GM12878 (cell line): ENCODE data around the gene GNG12. TPM values are rescaled to one million over a fixed set of nuclear protein-coding genes. Genes with fewer than 3 reads are reported as not detected.

Experiments used
- ATAC-seq: fragments of 200-7000 bp; cut with Tn5 transposase; 3 replicates; pipeline ENCODE4 v1.9.1; 2020; ENCODE audit warnings: mild to moderate bottlenecking, moderate library complexity
- BruUV-seq: library from RNA; stranded (reverse); fragments of 400-500 nt; replicated peaks from 2 replicates; lab custom pipeline; 2021; lab: Mats Ljungman, UMichigan
- CTCF ChIA-PET: fragments of 300-600 bp; sonication (Branson Sonifier 250); formaldehyde crosslinking; extraction: SDS; loops from one replicate; lab custom pipeline; 2021; ENCODE audit warnings: inconsistent platforms; lab: Yijun Ruan, JAX
- POLR2A ChIA-PET: fragments of 350-600 bp; formaldehyde crosslinking; extraction: SDS; loops from one replicate; lab custom pipeline; 2021; ENCODE audit warnings: inconsistent platforms; lab: Charles Lee
- RAD21 ChIA-PET: fragments of 300-600 bp; sonication (Branson Sonifier 250); formaldehyde crosslinking; loops from one replicate; lab custom pipeline; 2023; ENCODE audit warnings: antibody characterized with exemption; ENCODE audit not compliant: unreplicated experiment; lab: Charles Lee
- SMC1A ChIA-PET: fragments of 300-600 bp; sonication (Branson Sonifier 250); formaldehyde crosslinking; loops from one replicate; lab custom pipeline; 2023; ENCODE audit not compliant: unreplicated experiment, uncharacterized antibody; lab: Charles Lee
- DNase-seq: peaks from one replicate; pipeline ENCODE4 v3.0.0-alpha.2; 2011; ENCODE audit warnings: low read depth, low spot score
- FAIRE-seq: peaks from 3 replicates; lab custom pipeline; 2011; peaks lifted over from hg19 to GRCh38; lab: Jason Lieb, UNC
- H2AFZ ChIP-seq: 2 replicates; pipeline ENCODE4 v1.6.0; 2011; ENCODE audit warnings: low read depth, low read length, control low read depth; ENCODE audit not compliant: control insufficient read depth
- H3K27ac ChIP-seq: 2 replicates; pipeline ENCODE4 v1.5.1; 2011; ENCODE audit warnings: control low read depth; ENCODE audit not compliant: control insufficient read depth, insufficient read depth
- H3K27me3 ChIP-seq, 2 experiments: replicated peaks in 1 of 2; 2 replicates each; pipeline versions ENCODE4 v1.6.0 to v1.6.1; 2011; ENCODE audit warnings: low read length in 1 of 2; ENCODE audit not compliant: control insufficient read depth in 2 of 2, insufficient read depth in 2 of 2
- H3K36me3 ChIP-seq, 2 experiments: 2 replicates each; pipeline ENCODE4 v1.5.1; 2011; ENCODE audit warnings: low read length in 1 of 2; ENCODE audit not compliant: control insufficient read depth in 2 of 2, insufficient read depth in 2 of 2
- H3K4me1 ChIP-seq: 2 replicates; pipeline ENCODE4 v1.6.1; 2011; ENCODE audit warnings: mild to moderate bottlenecking, low read length, moderate library complexity, mixed read lengths; ENCODE audit not compliant: control insufficient read depth, insufficient read depth
- H3K4me2 ChIP-seq: 2 replicates; pipeline ENCODE4 v1.6.0; 2011; ENCODE audit warnings: control low read depth; ENCODE audit not compliant: control insufficient read depth, insufficient read depth
- H3K4me3 ChIP-seq: fragments of 200-600 bp; sonication (generic); 2 replicates; pipeline ENCODE4 v1.5.1; 2016
- H3K79me2 ChIP-seq: 2 replicates; pipeline ENCODE4 v1.6.0; 2011; ENCODE audit warnings: low read length; ENCODE audit not compliant: control insufficient read depth, insufficient read depth
- H3K9ac ChIP-seq: 2 replicates; pipeline ENCODE4 v1.8.0; 2011; ENCODE audit warnings: low read length, control low read depth, mixed read lengths; ENCODE audit not compliant: control insufficient read depth, insufficient read depth
- H3K9me3 ChIP-seq: replicated peaks from 3 replicates; pipeline ENCODE4 v1.5.1; 2011; ENCODE audit warnings: mild to moderate bottlenecking, low read length; ENCODE audit not compliant: control insufficient read depth, insufficient read depth
- H4K20me1 ChIP-seq: 2 replicates; pipeline ENCODE4 v1.6.0; 2011; ENCODE audit not compliant: control insufficient read depth, insufficient read depth
- CEBPZ ChIP-seq: fragments of 150-350 bp; IDR thresholded peaks from 2 replicates; pipeline ENCODE4 v1.6.1; 2016; ENCODE audit warnings: low read depth, low read length
- JUNB ChIP-seq: IDR thresholded peaks from 2 replicates; pipeline ENCODE4 v1.6.1; 2016; ENCODE audit warnings: antibody characterized with exemption, mild to moderate bottlenecking
- JUND ChIP-seq: IDR thresholded peaks from 2 replicates; pipeline ENCODE4 v1.6.1; 2012; ENCODE audit warnings: low read depth, mild to moderate bottlenecking, low read length, improper control_type of control experiment, moderate library complexity
- LARP7 ChIP-seq: fragments of 450-650 bp; IDR thresholded peaks from 2 replicates; pipeline ENCODE4 v1.6.1; 2017; ENCODE audit warnings: mild to moderate bottlenecking
- NR2F1 ChIP-seq: fragments of 450-650 bp; conservative IDR thresholded peaks from 2 replicates; pipeline ENCODE4 v1.6.1; 2017; ENCODE audit warnings: mild to moderate bottlenecking
- RELB ChIP-seq: fragments of 450-650 bp; IDR thresholded peaks from 2 replicates; pipeline ENCODE4 v1.6.1; 2017; ENCODE audit warnings: low read depth, mild to moderate bottlenecking, moderate library complexity
- STAT3 ChIP-seq: IDR thresholded peaks from 2 replicates; pipeline ENCODE4 v1.6.1; 2011; ENCODE audit warnings: low read depth, low read length, improper control_type of control experiment
- WGBS: methylation state at CpG from one replicate; pipeline ENCODE4 v1.1.6; 2016; ENCODE audit warnings: low lambda C conversion rate; ENCODE audit not compliant: insufficient replicate concordance, insufficient coverage; ENCODE audit errors: missing lambda C conversion rate; 5-methylcytosine and 5-hydroxymethylcytosine counted together
- in situ Hi-C: fragments of 300-500 bp; cut with MboI; formaldehyde crosslinking; loops from 9 replicates; pipeline ENCODE4 v1.14.3; 2018; ENCODE audit warnings: mixed read lengths
- intact Hi-C: fragments of 100-400 bp; cut with micrococcal nuclease; formaldehyde crosslinking; loops from one replicate; pipeline ENCODE4 v1.14.2; 2022; ENCODE audit not compliant: unreplicated experiment
- polyA plus RNA-seq, 11 experiments: library from polyadenylated mRNA; depleted of rRNA in 4 of 11; unstranded in 6 of 11; stranded (reverse) in 5 of 11; fragments of >200 nt; fragmentation: Nextera tagmentation in 4 of 11; fragmentation: Illumina TruSeq in 1 of 11; extraction: Ambion mirVana in 4 of 11; extraction: Trizol in 1 of 11; gene quantifications; 1 replicate in 1 of 11; 2 replicates in 10 of 11; pipeline versions ENCODE4 v1.2.1 to v1.2.3, GENCODE V29; 2011 to 2016; ENCODE audit warnings: inconsistent platforms in 2 of 11, missing spikeins in 2 of 11, low read depth in 1 of 11
- total RNA-seq, 4 experiments: library from RNA; depleted of rRNA in 3 of 4; stranded (reverse); fragments of >200 nt in 3 of 4; fragmentation: Illumina TruSeq in 1 of 4; extraction: Trizol in 1 of 4; gene quantifications; 2 replicates each; pipeline versions ENCODE4 v1.2.1 to v1.2.3, GENCODE V29; 2013 to 2021
- TF ChIP-seq, protein P1 (sequence below), 3 experiments: IDR thresholded peaks in 2 of 3; conservative IDR thresholded peaks in 1 of 3; 2 replicates each; pipeline ENCODE4 v1.5.1; 2011; ENCODE audit warnings: low read depth in 3 of 3, low read length in 3 of 3, mild to moderate bottlenecking in 3 of 3, control low read depth in 2 of 3, moderate library complexity in 2 of 3, inconsistent platforms in 1 of 3, mixed read lengths in 1 of 3; ENCODE audit not compliant: control insufficient read depth in 2 of 3, insufficient read depth in 1 of 3; ENCODE audit errors: extremely low read depth in 1 of 3
- TF ChIP-seq, protein P2 (sequence below): fragments of 450-650 bp; IDR thresholded peaks from 2 replicates; pipeline ENCODE4 v1.6.1; 2018; ENCODE audit warnings: mild to moderate bottlenecking, low read depth, moderate library complexity; ENCODE audit not compliant: partially characterized antibody

Gene GNG12
- total and polyA plus RNA-seq, 10 of the 15 experiments (the other 5 are each of a cell fraction or from before 2014, with no cell fraction given), result 0.22 to 32.8 (median 0.35) TPM

- peak overlapping the region; percentile 51; the same call in 1 of the 2 replicates for H2AFZ ChIP-seq
- no peak overlapping the region for H3K4me3 ChIP-seq
- no peak overlapping the region for H3K9ac ChIP-seq
- ChIA-PET POLR2A (interaction anchor here (0.5 to 4.7 kb wide), 26 partner anchors 10 to 433 kb away, joined by 3 to 35 read pairs (median 4); partner anchors contain the start of gene GADD45A), CTCF (interaction anchor here (0.6 to 10.3 kb wide), 64 partner anchors 8 to 784 kb away, joined by 3 to 315 read pairs (median 5); partner anchors contain the start of genes GADD45A and GNG12), RAD21 (interaction anchor here (0.5 to 10.3 kb wide), 46 partner anchors 8 to 1307 kb away, joined by 3 to 320 read pairs (median 5); partner anchors contain the start of genes GADD45A and GNG12), SMC1A (interaction anchor here (0.6 to 20.9 kb wide), 45 partner anchors 9 to 580 kb away, joined by 3 to 1058 read pairs (median 4); partner anchors contain the start of genes GADD45A and GNG12)
- H3K4me1 ChIP-seq, result peaks cover 7% of the 10 kb centered on the region
- WGBS, result 39% methylated on average over 16 of the region's 17 CpGs
- no TSS peak for BruUV-seq
- in situ Hi-C loops (no loop called here), intact Hi-C loops (loop anchor here (1.0 to 5.0 kb wide), 5 partner anchors 84 to 581 kb away; no protein-coding TSS in a partner anchor)
- H3K9me3 ChIP-seq, result no peaks in the 10 kb centered on the region
- peak overlapping the region; percentile 52 for H3K4me2 ChIP-seq
- no peaks in the 10 kb centered on the region for H4K20me1 ChIP-seq
- no peak overlapping the region for H3K27ac ChIP-seq
- H3K36me3 ChIP-seq, result no peaks in the 10 kb centered on the region
- no peaks in the 10 kb centered on the region for H3K79me2 ChIP-seq
- peaks cover 0 to 3% of the 10 kb centered on the region in 2 experiments; a peak in 2 of 4 replicates for H3K27me3 ChIP-seq
- DNase-seq (no peak), ATAC-seq (peak; percentile 69), FAIRE-seq (peak; percentile 35)
- TF ChIP-seq JUNB (no peak), RELB (peak; percentile 48; the same call in 1 of the 2 replicates), NR2F1 (no peak), JUND (no peak), CEBPZ (no peak), LARP7 (no peak), STAT3 (no peak)
- TF ChIP-seq, protein P1, sequence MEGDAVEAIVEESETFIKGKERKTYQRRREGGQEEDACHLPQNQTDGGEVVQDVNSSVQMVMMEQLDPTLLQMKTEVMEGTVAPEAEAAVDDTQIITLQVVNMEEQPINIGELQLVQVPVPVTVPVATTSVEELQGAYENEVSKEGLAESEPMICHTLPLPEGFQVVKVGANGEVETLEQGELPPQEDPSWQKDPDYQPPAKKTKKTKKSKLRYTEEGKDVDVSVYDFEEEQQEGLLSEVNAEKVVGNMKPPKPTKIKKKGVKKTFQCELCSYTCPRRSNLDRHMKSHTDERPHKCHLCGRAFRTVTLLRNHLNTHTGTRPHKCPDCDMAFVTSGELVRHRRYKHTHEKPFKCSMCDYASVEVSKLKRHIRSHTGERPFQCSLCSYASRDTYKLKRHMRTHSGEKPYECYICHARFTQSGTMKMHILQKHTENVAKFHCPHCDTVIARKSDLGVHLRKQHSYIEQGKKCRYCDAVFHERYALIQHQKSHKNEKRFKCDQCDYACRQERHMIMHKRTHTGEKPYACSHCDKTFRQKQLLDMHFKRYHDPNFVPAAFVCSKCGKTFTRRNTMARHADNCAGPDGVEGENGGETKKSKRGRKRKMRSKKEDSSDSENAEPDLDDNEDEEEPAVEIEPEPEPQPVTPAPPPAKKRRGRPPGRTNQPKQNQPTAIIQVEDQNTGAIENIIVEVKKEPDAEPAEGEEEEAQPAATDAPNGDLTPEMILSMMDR (IDR thresholded peaks at IDR 0.05 in 2 of 3, conservative IDR thresholded peaks at IDR 0.05 in 1 of 3; ENCODE audit: control insufficient read depth in 2 of 3, extremely low read depth in 1 of 3, insufficient read depth in 1 of 3, low read depth in 3 of 3, low read length in 3 of 3), result peak; percentile 65 to 76 (median 76)
- TF ChIP-seq, protein P2, sequence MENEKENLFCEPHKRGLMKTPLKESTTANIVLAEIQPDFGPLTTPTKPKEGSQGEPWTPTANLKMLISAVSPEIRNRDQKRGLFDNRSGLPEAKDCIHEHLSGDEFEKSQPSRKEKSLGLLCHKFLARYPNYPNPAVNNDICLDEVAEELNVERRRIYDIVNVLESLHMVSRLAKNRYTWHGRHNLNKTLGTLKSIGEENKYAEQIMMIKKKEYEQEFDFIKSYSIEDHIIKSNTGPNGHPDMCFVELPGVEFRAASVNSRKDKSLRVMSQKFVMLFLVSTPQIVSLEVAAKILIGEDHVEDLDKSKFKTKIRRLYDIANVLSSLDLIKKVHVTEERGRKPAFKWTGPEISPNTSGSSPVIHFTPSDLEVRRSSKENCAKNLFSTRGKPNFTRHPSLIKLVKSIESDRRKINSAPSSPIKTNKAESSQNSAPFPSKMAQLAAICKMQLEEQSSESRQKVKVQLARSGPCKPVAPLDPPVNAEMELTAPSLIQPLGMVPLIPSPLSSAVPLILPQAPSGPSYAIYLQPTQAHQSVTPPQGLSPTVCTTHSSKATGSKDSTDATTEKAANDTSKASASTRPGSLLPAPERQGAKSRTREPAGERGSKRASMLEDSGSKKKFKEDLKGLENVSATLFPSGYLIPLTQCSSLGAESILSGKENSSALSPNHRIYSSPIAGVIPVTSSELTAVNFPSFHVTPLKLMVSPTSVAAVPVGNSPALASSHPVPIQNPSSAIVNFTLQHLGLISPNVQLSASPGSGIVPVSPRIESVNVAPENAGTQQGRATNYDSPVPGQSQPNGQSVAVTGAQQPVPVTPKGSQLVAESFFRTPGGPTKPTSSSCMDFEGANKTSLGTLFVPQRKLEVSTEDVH, result no peak
These were observed 66.9 kb downstream of the GNG12 start for GRCh38 chr1:67766141-67766978.
